Parathyroid adenoma (tissue), 2 donors: ENCODE data around the gene RNF11.

ENCODE experiments used
- H2AFZ ChIP-seq: fragments of 300-600 bp; sonication (generic); one replicate; pipeline ENCODE4 v1.7.0; 2017; ENCODE audit warnings: antibody characterized with exemption, mild to moderate bottlenecking
- H3K27ac ChIP-seq: fragments of 300-600 bp; sonication (generic); one replicate; pipeline ENCODE4 v1.7.0; 2017
- H3K27me3 ChIP-seq: fragments of 300-600 bp; sonication (generic); one replicate; pipeline ENCODE4 v1.7.0; 2017; ENCODE audit warnings: low read length; ENCODE audit not compliant: control insufficient read depth, insufficient read depth
- H3K36me3 ChIP-seq: fragments of 300-600 bp; sonication (generic); one replicate; pipeline ENCODE4 v1.7.0; 2017; ENCODE audit warnings: low read length; ENCODE audit not compliant: control insufficient read depth, insufficient read depth
- H3K4me1 ChIP-seq: fragments of 300-600 bp; sonication (generic); one replicate; pipeline ENCODE4 v1.7.0; 2017; ENCODE audit warnings: control low read depth
- H3K4me2 ChIP-seq: fragments of 300-600 bp; sonication (generic); one replicate; pipeline ENCODE4 v1.7.0; 2017; ENCODE audit warnings: low read length
- H3K4me3 ChIP-seq: fragments of 300-600 bp; sonication (generic); one replicate; pipeline ENCODE4 v1.7.0; 2017; ENCODE audit warnings: low read depth, low read length
- H3K79me2 ChIP-seq: fragments of 300-600 bp; sonication (generic); one replicate; pipeline ENCODE4 v1.7.0; 2017; ENCODE audit warnings: control low read depth
- H3K9ac ChIP-seq: fragments of 300-600 bp; sonication (generic); one replicate; pipeline ENCODE4 v1.7.0; 2017; ENCODE audit warnings: mild to moderate bottlenecking
- H3K9me3 ChIP-seq: fragments of 300-600 bp; sonication (generic); one replicate; pipeline ENCODE4 v1.7.0; 2017; ENCODE audit warnings: low read length; ENCODE audit not compliant: control insufficient read depth
- CTCF ChIP-seq: fragments of 300-600 bp; sonication (generic); IDR thresholded peaks from one replicate; pipeline ENCODE4 v1.7.0; 2017; ENCODE audit warnings: antibody characterized with exemption, mild to moderate bottlenecking
- donor health status: primary hyperparathyroidism.

The RNF11 gene

GRCh38 chr1:51313961-51314777 lies 78.1 kb downstream of the RNF11 start:
- Histone ChIP-seq H3K27me3 (no peaks in the 10 kb centered on the region), H3K27ac (no peak overlapping the region), H3K36me3 (no peaks in the 10 kb centered on the region), H3K9ac (no peak overlapping the region), H3K4me3 (no peak overlapping the region), H3K79me2 (no peaks in the 10 kb centered on the region), H3K4me2 (no peak overlapping the region), H2AFZ (no peak overlapping the region), H3K9me3 (no peaks in the 10 kb centered on the region), H3K4me1 (no peaks in the 10 kb centered on the region)
- TF ChIP-seq CTCF = no peak

GRCh38 chr1:51314974-51315373 lies 78.9 kb downstream of the RNF11 start:
- Histone ChIP-seq H3K27me3 (no peaks in the 10 kb centered on the region), H3K9ac (no peak overlapping the region), H3K36me3 (no peaks in the 10 kb centered on the region), H2AFZ (no peak overlapping the region), H3K27ac (no peak overlapping the region), H3K9me3 (no peaks in the 10 kb centered on the region), H3K79me2 (no peaks in the 10 kb centered on the region), H3K4me1 (no peaks in the 10 kb centered on the region), H3K4me3 (no peak overlapping the region), H3K4me2 (no peak overlapping the region)
- no peak for TF ChIP-seq CTCF

GRCh38 chr1:51316113-51316845 lies 80.2 kb downstream of the RNF11 start:
- Histone ChIP-seq H3K9me3 (no peaks in the 10 kb centered on the region), H3K79me2 (no peaks in the 10 kb centered on the region), H3K36me3 (no peaks in the 10 kb centered on the region), H3K4me2 (no peak overlapping the region), H3K4me3 (no peak overlapping the region), H3K4me1 (no peaks in the 10 kb centered on the region), H3K27me3 (no peaks in the 10 kb centered on the region), H3K27ac (no peak overlapping the region), H2AFZ (no peak overlapping the region), H3K9ac (no peak overlapping the region)
- TF ChIP-seq CTCF = no peak

GRCh38 chr1:51316846-51317120 lies 80.7 kb downstream of the RNF11 start:
- Histone ChIP-seq H3K27me3 (no peaks in the 10 kb centered on the region), H3K4me2 (no peak overlapping the region), H3K9ac (no peak overlapping the region), H3K4me3 (no peak overlapping the region), H3K27ac (no peak overlapping the region), H3K9me3 (no peaks in the 10 kb centered on the region), H3K4me1 (no peaks in the 10 kb centered on the region), H2AFZ (no peak overlapping the region), H3K36me3 (no peaks in the 10 kb centered on the region), H3K79me2 (no peaks in the 10 kb centered on the region)
- no peak for TF ChIP-seq CTCF
